ENCODE results near the gene OR4D10.

Gene OR4D10

DNA sequence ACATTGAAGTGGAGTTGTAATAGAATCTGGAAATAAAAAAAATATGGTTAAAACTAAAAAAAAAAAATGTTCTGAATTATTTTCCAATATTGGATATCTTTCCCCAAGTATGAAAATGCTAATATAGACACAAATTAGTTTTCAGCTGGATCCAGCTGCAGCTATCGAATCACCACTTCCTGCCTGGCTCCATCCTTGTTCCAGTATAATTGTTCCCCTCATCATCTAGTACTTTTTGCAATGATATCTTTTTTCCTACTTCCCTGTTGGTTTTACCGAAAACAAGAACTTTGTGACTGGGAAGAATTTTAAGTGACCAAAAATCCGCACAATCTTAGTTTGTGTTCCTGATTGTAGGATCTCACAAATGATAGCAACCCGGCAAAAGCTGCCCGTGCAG, 47.6 kb downstream of the OR4D10 start:
- DNase-seq (ENCODE audit: insufficient read length, low spot score), result no peak
- no peak for FAIRE-seq
- TF ChIP-seq POU2F2 (IDR thresholded peaks at IDR 0.05; ENCODE audit: low read depth, low read length) (no peak), TAF1 (IDR thresholded peaks at IDR 0.05; ENCODE audit: low read depth, low read length) (no peak), POLR2A (IDR thresholded peaks at IDR 0.05; ENCODE audit: low read depth, low read length) (no peak), SPI1 (IDR thresholded peaks at IDR 0.05; ENCODE audit: low read depth, low read length) (no peak), PAX5 (IDR thresholded peaks at IDR 0.05; ENCODE audit: insufficient read depth, low read length, severe bottlenecking) (no peak), POLR2AphosphoS5 (IDR thresholded peaks at IDR 0.05; ENCODE audit: low read depth, low read length) (no peak)

DNA sequence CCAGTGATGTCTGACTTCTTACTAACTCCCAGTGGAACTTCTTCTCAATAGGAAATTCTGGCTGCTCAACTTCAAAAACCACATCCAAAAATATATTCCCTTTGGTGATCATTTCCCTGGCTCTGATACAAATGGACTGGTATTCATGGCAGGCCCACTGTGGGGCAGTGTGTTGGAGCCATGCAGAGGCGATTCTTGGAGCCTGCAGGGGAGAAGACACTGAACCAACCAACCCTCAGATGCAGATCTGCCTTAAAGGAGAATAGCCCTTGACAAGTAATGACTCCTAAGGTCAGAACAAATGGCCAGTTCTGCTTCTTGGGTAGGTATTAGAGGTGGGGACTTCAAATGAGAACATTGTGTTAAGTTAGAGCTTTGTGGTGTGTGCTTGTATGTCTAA, 50.4 kb downstream of the OR4D10 start:
- TF ChIP-seq POLR2AphosphoS5 (IDR thresholded peaks at IDR 0.05; ENCODE audit: low read depth, low read length), result no peak
- no peak for TF ChIP-seq PAX5 (IDR thresholded peaks at IDR 0.05; ENCODE audit: insufficient read depth, low read length, severe bottlenecking)
- FAIRE-seq (no peak), DNase-seq (ENCODE audit: insufficient read length, low spot score) (no peak)

DNA sequence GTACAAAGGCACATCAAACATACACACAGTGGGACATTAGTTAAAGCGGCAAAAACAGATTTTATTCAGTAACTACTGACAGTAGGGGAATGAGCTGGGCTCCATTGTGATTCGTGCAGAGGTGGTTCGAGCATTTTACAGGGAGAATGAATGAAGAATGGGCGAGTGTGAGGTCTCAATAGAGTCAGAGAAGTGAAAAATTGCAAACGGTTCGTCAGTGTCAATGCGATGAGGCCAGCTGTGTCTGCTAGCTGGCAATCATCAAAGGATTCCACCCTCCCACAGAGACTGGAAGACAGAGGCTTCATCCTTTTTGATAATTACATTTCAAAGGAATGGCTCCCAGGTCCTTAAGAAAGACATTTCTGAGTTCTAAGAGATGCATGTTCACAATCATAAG, 55.6 kb downstream of the OR4D10 start:
- FAIRE-seq (no peak), DNase-seq (ENCODE audit: insufficient read length, low spot score) (no peak)
- no peak for TF ChIP-seq POLR2AphosphoS5 (IDR thresholded peaks at IDR 0.05; ENCODE audit: low read depth, low read length)
- TF ChIP-seq POU2F2 (IDR thresholded peaks at IDR 0.05; ENCODE audit: low read depth, low read length), result no peak
- TF ChIP-seq SPI1 (IDR thresholded peaks at IDR 0.05; ENCODE audit: low read depth, low read length), result no peak
- TF ChIP-seq TAF1 (IDR thresholded peaks at IDR 0.05; ENCODE audit: low read depth, low read length), result no peak
- TF ChIP-seq PAX5 (IDR thresholded peaks at IDR 0.05; ENCODE audit: insufficient read depth, low read length, severe bottlenecking), result no peak
- TF ChIP-seq POLR2A (IDR thresholded peaks at IDR 0.05; ENCODE audit: low read depth, low read length), result no peak

All from GM12891 (cell line).